ENCODE results near the gene ABHD5.

ABHD5 gene

GRCh38 chr3:43771610-43772009 lies 80.9 kb downstream of the ABHD5 start:
- Histone ChIP-seq H3K4me1 (ENCODE audit: insufficient read depth, low read length, severe bottlenecking) (no peaks in the 10 kb centered on the region), H3K9ac (ENCODE audit: low read length) (no peak overlapping the region), H3K4me3 (ENCODE audit: low read depth, low read length, poor library complexity, severe bottlenecking) (no peak overlapping the region), H3K36me3 (ENCODE audit: insufficient read depth, low read length) (no peaks in the 10 kb centered on the region), H2AFZ (ENCODE audit: low read length) (no peak overlapping the region), H3K79me2 (ENCODE audit: insufficient read depth, low read length) (no peaks in the 10 kb centered on the region), H3K27me3 (ENCODE audit: insufficient read depth, low read length) (no peaks in the 10 kb centered on the region), H3K4me2 (ENCODE audit: low read length) (no peak overlapping the region), H3K9me2 (ENCODE audit: low read depth, low read length) (no peaks in the 10 kb centered on the region), H3F3A (ENCODE audit: insufficient read depth, low read length) (no peaks in the 10 kb centered on the region), H3K9me3 (ENCODE audit: low read length) (no peaks in the 10 kb centered on the region), H3K27ac (ENCODE audit: low read depth, low read length, poor library complexity, severe bottlenecking) (no peak overlapping the region), H4K20me1 (ENCODE audit: insufficient read depth, low read length) (no peaks in the 10 kb centered on the region)
- TF ChIP-seq, protein P1, sequence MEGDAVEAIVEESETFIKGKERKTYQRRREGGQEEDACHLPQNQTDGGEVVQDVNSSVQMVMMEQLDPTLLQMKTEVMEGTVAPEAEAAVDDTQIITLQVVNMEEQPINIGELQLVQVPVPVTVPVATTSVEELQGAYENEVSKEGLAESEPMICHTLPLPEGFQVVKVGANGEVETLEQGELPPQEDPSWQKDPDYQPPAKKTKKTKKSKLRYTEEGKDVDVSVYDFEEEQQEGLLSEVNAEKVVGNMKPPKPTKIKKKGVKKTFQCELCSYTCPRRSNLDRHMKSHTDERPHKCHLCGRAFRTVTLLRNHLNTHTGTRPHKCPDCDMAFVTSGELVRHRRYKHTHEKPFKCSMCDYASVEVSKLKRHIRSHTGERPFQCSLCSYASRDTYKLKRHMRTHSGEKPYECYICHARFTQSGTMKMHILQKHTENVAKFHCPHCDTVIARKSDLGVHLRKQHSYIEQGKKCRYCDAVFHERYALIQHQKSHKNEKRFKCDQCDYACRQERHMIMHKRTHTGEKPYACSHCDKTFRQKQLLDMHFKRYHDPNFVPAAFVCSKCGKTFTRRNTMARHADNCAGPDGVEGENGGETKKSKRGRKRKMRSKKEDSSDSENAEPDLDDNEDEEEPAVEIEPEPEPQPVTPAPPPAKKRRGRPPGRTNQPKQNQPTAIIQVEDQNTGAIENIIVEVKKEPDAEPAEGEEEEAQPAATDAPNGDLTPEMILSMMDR (IDR thresholded peaks at IDR 0.05; ENCODE audit: low read length), result no peak
- TF ChIP-seq EZH2 (IDR thresholded peaks at IDR 0.05; ENCODE audit: borderline replicate concordance, low read length), result no peak

DNA sequence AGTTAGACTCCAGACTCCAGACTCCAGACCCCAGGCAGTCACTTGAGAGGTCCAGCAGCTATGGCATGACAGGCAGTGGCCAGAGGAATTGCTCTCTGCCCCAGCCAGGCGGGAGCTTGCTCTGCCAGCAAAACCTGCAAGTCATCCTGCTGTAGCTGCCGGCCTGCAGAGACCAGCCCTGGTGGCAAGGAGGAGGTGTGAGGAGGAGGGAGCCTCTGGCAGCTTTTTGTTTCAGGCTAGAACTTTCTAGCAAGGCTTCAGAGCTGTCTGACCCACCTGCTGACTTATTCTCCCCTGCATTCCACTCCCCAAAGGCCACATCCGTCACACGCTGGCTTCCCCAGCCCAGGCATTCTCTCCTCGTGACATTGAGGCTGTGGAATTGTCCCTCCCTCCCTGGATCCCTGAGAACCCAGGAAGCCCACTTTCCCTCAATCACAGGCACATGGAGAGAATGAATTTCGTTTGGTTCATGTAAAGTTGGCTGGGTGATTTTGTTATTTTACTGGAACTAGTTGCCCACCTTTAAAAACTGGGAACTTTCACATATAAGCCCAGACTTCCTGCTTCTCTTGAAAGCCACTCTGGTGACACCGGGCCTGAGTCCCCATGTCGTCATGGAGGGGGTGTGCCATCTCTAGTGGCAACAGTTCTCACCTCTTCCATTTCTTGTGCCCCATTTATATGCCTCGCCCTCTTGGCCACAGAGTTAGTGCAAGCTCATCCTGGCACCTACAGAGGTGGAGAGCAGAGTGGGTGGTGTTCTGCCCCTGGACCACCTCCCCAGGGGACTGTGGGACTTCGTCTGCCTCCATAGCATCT lies 82.7 kb downstream of the ABHD5 start:
- Histone ChIP-seq H3K27me3 (ENCODE audit: insufficient read depth, low read length) (no peaks in the 10 kb centered on the region), H3K9me2 (ENCODE audit: low read depth, low read length) (no peaks in the 10 kb centered on the region), H3K4me2 (ENCODE audit: low read length) (no peak overlapping the region), H3F3A (ENCODE audit: insufficient read depth, low read length) (no peaks in the 10 kb centered on the region), H2AFZ (ENCODE audit: low read length) (no peak overlapping the region), H3K9ac (ENCODE audit: low read length) (no peak overlapping the region), H3K79me2 (ENCODE audit: insufficient read depth, low read length) (no peaks in the 10 kb centered on the region), H3K4me3 (ENCODE audit: low read depth, low read length, poor library complexity, severe bottlenecking) (no peak overlapping the region), H3K36me3 (ENCODE audit: insufficient read depth, low read length) (no peaks in the 10 kb centered on the region), H3K4me1 (ENCODE audit: insufficient read depth, low read length, severe bottlenecking) (no peaks in the 10 kb centered on the region), H3K27ac (ENCODE audit: low read depth, low read length, poor library complexity, severe bottlenecking) (no peak overlapping the region), H4K20me1 (ENCODE audit: insufficient read depth, low read length) (no peaks in the 10 kb centered on the region), H3K9me3 (ENCODE audit: low read length) (no peaks in the 10 kb centered on the region)
- TF ChIP-seq EZH2 (IDR thresholded peaks at IDR 0.05; ENCODE audit: borderline replicate concordance, low read length), result no peak
- TF ChIP-seq, protein P1 (IDR thresholded peaks at IDR 0.05; ENCODE audit: low read length), result no peak

- Histone ChIP-seq H4K20me1 (ENCODE audit: insufficient read depth, low read length) (no peaks in the 10 kb centered on the region), H3K79me2 (ENCODE audit: insufficient read depth, low read length) (no peaks in the 10 kb centered on the region), H3K9me3 (ENCODE audit: low read length) (no peaks in the 10 kb centered on the region), H2AFZ (ENCODE audit: low read length) (no peak overlapping the region), H3K27ac (ENCODE audit: low read depth, low read length, poor library complexity, severe bottlenecking) (no peak overlapping the region), H3K9ac (ENCODE audit: low read length) (no peak overlapping the region), H3K9me2 (ENCODE audit: low read depth, low read length) (no peaks in the 10 kb centered on the region), H3K4me1 (ENCODE audit: insufficient read depth, low read length, severe bottlenecking) (no peaks in the 10 kb centered on the region), H3K4me2 (ENCODE audit: low read length) (no peak overlapping the region), H3K4me3 (ENCODE audit: low read depth, low read length, poor library complexity, severe bottlenecking) (no peak overlapping the region), H3F3A (ENCODE audit: insufficient read depth, low read length) (no peaks in the 10 kb centered on the region), H3K27me3 (ENCODE audit: insufficient read depth, low read length) (no peaks in the 10 kb centered on the region), H3K36me3 (ENCODE audit: insufficient read depth, low read length) (no peaks in the 10 kb centered on the region)
- no peak for TF ChIP-seq EZH2 (IDR thresholded peaks at IDR 0.05; ENCODE audit: borderline replicate concordance, low read length)
- TF ChIP-seq, protein P1 (IDR thresholded peaks at IDR 0.05; ENCODE audit: low read length), result no peak
Observed at GRCh38 chr3:43774799-43775198, 84.1 kb downstream of the ABHD5 start.

All from OCI-LY1 (cell line).